Mesendoderm (in vitro differentiated cells): ENCODE data around the gene NAV2.
A peak's percentile ranks its signal among the peaks of the same experiment; 100 is the strongest.

Experiments
- DNase-seq: peaks from one replicate; pipeline ENCODE4 v3.0.0; 2013
- H2AK5ac ChIP-seq: 2 replicates; pipeline ENCODE4 v1.6.1; 2013; ENCODE audit warnings: low read length, inconsistent platforms
- H2BK120ac ChIP-seq: 2 replicates; pipeline ENCODE4 v1.6.1; 2013; ENCODE audit warnings: low read depth, mild to moderate bottlenecking, low read length, moderate library complexity, mixed read lengths
- H2BK15ac ChIP-seq: replicated peaks from 2 replicates; pipeline ENCODE4 v1.6.1; 2013; ENCODE audit warnings: low read depth, mild to moderate bottlenecking, moderate library complexity
- H2BK5ac ChIP-seq: 2 replicates; pipeline ENCODE4 v1.6.1; 2013; ENCODE audit warnings: low read length, inconsistent platforms
- H3K18ac ChIP-seq: 2 replicates; pipeline ENCODE4 v1.6.1; 2013; ENCODE audit warnings: mild to moderate bottlenecking, low read length, mixed read lengths
- H3K23ac ChIP-seq: one replicate; pipeline ENCODE4 v1.6.1; 2013; ENCODE audit warnings: low read length
- H3K27ac ChIP-seq: 2 replicates; pipeline ENCODE4 v1.5.1; 2013; ENCODE audit warnings: low read depth, mild to moderate bottlenecking, inconsistent platforms, low read length, moderate library complexity
- H3K27me3 ChIP-seq: 2 replicates; pipeline ENCODE4 v1.6.1; 2013; ENCODE audit warnings: low read length, control low read depth, mild to moderate bottlenecking, inconsistent platforms; ENCODE audit not compliant: insufficient read depth, poor library complexity
- H3K36me3 ChIP-seq: 2 replicates; pipeline ENCODE4 v1.6.1; 2013; ENCODE audit warnings: low read length, inconsistent platforms; ENCODE audit not compliant: control insufficient read depth, insufficient read depth
- H3K4ac ChIP-seq: one replicate; pipeline ENCODE4 v1.6.1; 2013; ENCODE audit warnings: low read depth, mild to moderate bottlenecking, low read length, moderate library complexity
- H3K4me1 ChIP-seq: 2 replicates; pipeline ENCODE4 v1.6.1; 2013; ENCODE audit warnings: low read depth, low read length, inconsistent platforms; ENCODE audit not compliant: control insufficient read depth
- H3K4me2 ChIP-seq: 2 replicates; pipeline ENCODE4 v1.6.1; 2013; ENCODE audit warnings: low read length
- H3K4me3 ChIP-seq: 2 replicates; pipeline ENCODE4 v1.5.1; 2013; ENCODE audit warnings: mild to moderate bottlenecking, low read length
- H3K56ac ChIP-seq: one replicate; pipeline ENCODE4 v1.6.1; 2013; ENCODE audit warnings: low read length
- H3K79me1 ChIP-seq: 2 replicates; pipeline ENCODE4 v1.6.1; 2013; ENCODE audit warnings: low read length, inconsistent platforms
- H3K79me2 ChIP-seq: 2 replicates; pipeline ENCODE4 v1.6.1; 2013; ENCODE audit warnings: mild to moderate bottlenecking, low read length; ENCODE audit not compliant: control insufficient read depth, insufficient read depth
- H3K9ac ChIP-seq: 2 replicates; pipeline ENCODE4 v1.6.1; 2013; ENCODE audit warnings: low read length, inconsistent platforms
- H4K5ac ChIP-seq: one replicate; pipeline ENCODE4 v1.6.1; 2013; ENCODE audit warnings: low read length
- H4K8ac ChIP-seq: one replicate; pipeline ENCODE4 v1.6.1; 2013; ENCODE audit warnings: low read depth, mild to moderate bottlenecking, control low read depth, low read length, moderate library complexity
- WGBS: extraction: QIAGEN DNeasy Blood & Tissue Kit; methylation state at CpG from one replicate; pipeline ENCODE4 v1.1.7; 2013; ENCODE audit warnings: low lambda C conversion rate, missing lambda C conversion rate; ENCODE audit not compliant: insufficient coverage; ENCODE audit errors: extremely low coverage; 5-methylcytosine and 5-hydroxymethylcytosine counted together

Gene NAV2

DNA sequence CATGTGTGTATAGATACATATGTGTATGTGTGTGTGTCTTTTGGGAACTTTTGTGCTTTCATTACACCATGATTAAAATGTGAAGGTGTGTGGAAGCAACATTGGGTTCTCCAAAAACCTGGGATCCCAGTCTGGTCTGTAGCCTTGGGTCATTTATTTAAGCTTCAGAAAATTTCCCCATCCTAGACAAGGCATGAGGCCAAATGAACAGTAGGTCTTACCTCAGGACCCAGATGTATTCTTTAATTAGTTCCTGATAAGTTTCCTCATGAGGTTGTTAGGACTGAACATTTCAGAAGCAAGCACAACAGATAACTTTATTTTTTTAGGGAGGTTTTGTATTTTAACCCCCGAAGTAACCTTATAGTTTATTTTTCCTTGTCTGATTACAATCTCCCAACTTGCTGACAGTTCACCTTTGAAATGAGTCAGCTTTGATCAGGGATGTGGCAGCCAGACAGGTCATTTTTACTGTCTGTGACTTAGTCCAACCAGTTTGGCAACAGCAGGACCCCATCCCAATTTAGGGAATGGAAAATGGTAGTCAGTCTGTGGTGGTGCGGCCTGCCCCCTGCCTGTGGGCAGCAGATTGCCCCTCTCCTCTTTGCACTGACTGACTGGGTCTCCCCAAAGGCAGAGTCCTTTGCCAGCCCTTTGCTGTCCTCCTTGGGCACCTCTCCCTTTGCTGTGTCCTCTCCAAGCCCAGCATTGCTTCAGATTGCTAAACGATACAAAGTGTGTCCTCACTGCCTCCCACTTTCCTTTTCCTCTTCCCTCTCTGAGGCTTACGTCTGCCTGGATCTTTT is 88.3 kb downstream of the NAV2 start:
- Histone ChIP-seq H3K23ac (no peak overlapping the region), H3K18ac (no peak overlapping the region), H3K4me2 (no peak overlapping the region), H3K36me3 (no peaks in the 10 kb centered on the region), H2BK15ac (no peak overlapping the region), H4K8ac (no peak overlapping the region), H3K27ac (no peak overlapping the region), H4K5ac (no peak overlapping the region), H2BK120ac (no peak overlapping the region), H3K4ac (no peak overlapping the region), H3K4me3 (no peak overlapping the region), H3K79me1 (no peaks in the 10 kb centered on the region), H3K56ac (peak overlapping the region; percentile 47), H2AK5ac (no peak overlapping the region), H2BK5ac (no peak overlapping the region), H3K27me3 (no peaks in the 10 kb centered on the region), H3K79me2 (no peaks in the 10 kb centered on the region), H3K9ac (peak overlapping the region; percentile 14), H3K4me1 (peaks cover 10% of the 10 kb centered on the region)
- no CpG with 5 or more reads among the region's 4 CpGs for WGBS
- no peak for DNase-seq

DNA sequence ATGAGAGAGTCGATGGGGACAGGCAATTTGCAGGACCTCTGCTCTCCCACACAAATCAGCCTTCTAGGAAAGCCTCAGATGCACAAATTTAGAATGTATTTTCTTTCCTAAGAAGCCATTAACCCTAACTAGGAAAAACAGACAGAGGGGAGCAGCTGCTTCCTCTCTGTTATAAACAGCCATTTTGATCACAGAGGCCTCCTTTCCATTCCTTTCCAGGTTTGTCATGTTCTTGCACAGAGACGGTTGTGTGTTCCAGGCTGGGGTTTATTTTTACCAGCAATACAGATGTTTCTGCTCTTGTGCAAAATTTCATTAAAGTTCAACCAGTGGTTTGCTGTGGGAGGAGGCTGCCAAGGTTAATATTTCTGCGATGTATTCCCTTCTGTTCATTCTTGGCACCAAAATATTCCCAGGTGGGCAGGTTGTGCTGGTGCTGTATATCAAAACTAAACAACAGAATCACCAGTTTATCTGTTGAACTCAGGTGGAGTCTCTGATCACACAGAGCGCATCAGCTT is 90.2 kb downstream of the NAV2 start:
- no peak overlapping the region for H2AK5ac ChIP-seq
- H3K79me2 ChIP-seq, result no peaks in the 10 kb centered on the region
- H3K56ac ChIP-seq, result no peak overlapping the region
- no peak overlapping the region for H3K4ac ChIP-seq
- WGBS, result no CpG with 5 or more reads among the region's 4 CpGs
- H2BK5ac ChIP-seq, result no peak overlapping the region
- H2BK15ac ChIP-seq, result no peak overlapping the region
- no peak overlapping the region for H3K27ac ChIP-seq
- H3K18ac ChIP-seq, result no peak overlapping the region
- peaks cover 10% of the 10 kb centered on the region for H3K4me1 ChIP-seq
- no peaks in the 10 kb centered on the region for H3K79me1 ChIP-seq
- no peaks in the 10 kb centered on the region for H3K36me3 ChIP-seq
- no peak overlapping the region for H3K23ac ChIP-seq
- no peak overlapping the region for H3K4me2 ChIP-seq
- no peak for DNase-seq
- no peak overlapping the region for H2BK120ac ChIP-seq
- no peak overlapping the region for H3K4me3 ChIP-seq
- H4K5ac ChIP-seq, result no peak overlapping the region
- no peak overlapping the region for H3K9ac ChIP-seq
- H3K27me3 ChIP-seq, result no peaks in the 10 kb centered on the region
- H4K8ac ChIP-seq, result no peak overlapping the region

DNA sequence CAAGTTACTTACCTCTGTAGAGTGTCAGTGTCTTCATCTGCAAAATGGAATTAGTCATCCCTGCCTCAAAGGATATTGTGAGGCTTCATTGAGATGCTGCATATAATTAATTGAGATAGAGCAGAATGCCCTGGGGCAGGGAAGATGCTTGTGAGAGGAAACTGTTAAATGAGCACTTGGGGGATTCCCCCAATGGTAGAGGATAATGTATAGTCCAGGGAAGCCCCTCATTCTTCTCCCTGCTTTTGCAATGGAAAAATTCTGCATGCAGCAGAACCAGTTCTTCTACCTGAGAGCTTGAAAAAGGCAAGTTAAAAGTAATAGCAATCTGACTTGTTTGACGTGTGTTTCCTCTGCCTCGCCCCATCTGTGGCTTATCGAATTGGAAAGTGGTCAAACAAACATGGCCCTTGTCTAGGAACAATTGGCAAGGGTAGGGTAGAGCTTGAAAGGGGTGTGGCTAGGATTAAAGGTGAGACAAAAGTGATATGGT is 90.9 kb downstream of the NAV2 start:
- H3K9ac ChIP-seq, result no peak overlapping the region
- H3K23ac ChIP-seq, result no peak overlapping the region
- H3K79me1 ChIP-seq, result no peaks in the 10 kb centered on the region
- H3K79me2 ChIP-seq, result peaks cover 1% of the 10 kb centered on the region
- no CpG with 5 or more reads among the region's 3 CpGs for WGBS
- no peak overlapping the region for H3K18ac ChIP-seq
- H3K4me1 ChIP-seq, result peaks cover 10% of the 10 kb centered on the region
- H3K4me3 ChIP-seq, result no peak overlapping the region
- H3K4ac ChIP-seq, result no peak overlapping the region
- no peaks in the 10 kb centered on the region for H3K27me3 ChIP-seq
- H2BK120ac ChIP-seq, result no peak overlapping the region
- no peak overlapping the region for H3K4me2 ChIP-seq
- no peak overlapping the region for H3K27ac ChIP-seq
- no peak for DNase-seq
- H2BK5ac ChIP-seq, result no peak overlapping the region
- no peak overlapping the region for H2AK5ac ChIP-seq
- no peak overlapping the region for H4K8ac ChIP-seq
- no peak overlapping the region for H2BK15ac ChIP-seq
- H4K5ac ChIP-seq, result no peak overlapping the region
- H3K56ac ChIP-seq, result no peak overlapping the region
- no peaks in the 10 kb centered on the region for H3K36me3 ChIP-seq

DNA sequence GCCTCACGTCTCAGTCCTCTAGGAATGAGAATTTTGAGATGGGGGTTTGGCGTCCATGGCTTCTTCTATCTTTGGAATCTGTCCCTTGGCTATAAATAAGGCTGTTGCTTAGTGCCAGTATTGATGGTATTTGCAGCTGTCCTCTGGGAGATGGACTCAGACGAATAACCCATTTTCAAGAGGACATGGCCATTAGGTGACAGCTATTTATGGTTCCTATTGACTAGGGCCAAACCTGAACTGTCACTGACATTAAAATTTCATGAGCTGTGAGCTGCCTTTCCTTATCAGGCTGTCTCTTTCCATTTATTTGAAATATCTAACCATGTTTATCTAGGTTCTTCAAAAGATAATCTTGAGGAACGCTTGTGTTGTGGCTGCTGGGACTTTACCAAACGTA is 92.7 kb downstream of the NAV2 start:
- Histone ChIP-seq H3K18ac (no peak overlapping the region), H2BK120ac (no peak overlapping the region), H4K8ac (no peak overlapping the region), H3K4ac (no peak overlapping the region), H3K23ac (no peak overlapping the region), H2BK15ac (no peak overlapping the region), H3K36me3 (no peaks in the 10 kb centered on the region), H3K27me3 (no peaks in the 10 kb centered on the region), H3K4me2 (no peak overlapping the region), H2BK5ac (no peak overlapping the region), H3K9ac (no peak overlapping the region), H2AK5ac (no peak overlapping the region), H3K79me2 (peaks cover 1% of the 10 kb centered on the region), H4K5ac (no peak overlapping the region), H3K27ac (no peak overlapping the region), H3K4me3 (no peak overlapping the region), H3K79me1 (no peaks in the 10 kb centered on the region), H3K56ac (no peak overlapping the region), H3K4me1 (peaks cover 10% of the 10 kb centered on the region)
- DNase-seq, result no peak
- no CpG with 5 or more reads among the region's 5 CpGs for WGBS

DNA sequence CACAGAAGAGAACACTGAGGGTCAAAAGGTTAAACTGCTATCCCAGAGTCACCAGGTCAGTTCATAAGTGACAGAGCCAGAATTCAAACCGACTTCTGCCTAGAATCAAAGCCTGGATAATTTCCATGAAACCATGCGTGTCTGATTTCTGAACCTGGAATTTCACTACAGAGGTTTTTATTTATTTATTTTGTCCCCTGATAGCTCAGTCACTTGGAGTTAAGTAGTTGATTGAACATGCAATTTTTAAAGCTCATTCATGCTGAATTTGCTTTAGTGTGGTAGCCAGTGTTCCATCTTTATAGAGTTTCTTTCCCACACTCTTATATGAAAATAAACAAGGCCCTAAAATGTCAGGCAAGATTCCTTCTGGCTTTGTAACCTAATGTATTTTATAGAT is 93.2 kb downstream of the NAV2 start:
- H2BK120ac ChIP-seq, result no peak overlapping the region
- H3K36me3 ChIP-seq, result no peaks in the 10 kb centered on the region
- no peak overlapping the region for H2AK5ac ChIP-seq
- H3K56ac ChIP-seq, result no peak overlapping the region
- no peak overlapping the region for H3K4me2 ChIP-seq
- peaks cover 10% of the 10 kb centered on the region for H3K4me1 ChIP-seq
- H2BK5ac ChIP-seq, result no peak overlapping the region
- peaks cover 1% of the 10 kb centered on the region for H3K79me2 ChIP-seq
- H3K4me3 ChIP-seq, result no peak overlapping the region
- H3K18ac ChIP-seq, result no peak overlapping the region
- no peak overlapping the region for H2BK15ac ChIP-seq
- DNase-seq, result no peak
- no peak overlapping the region for H4K5ac ChIP-seq
- no peak overlapping the region for H3K4ac ChIP-seq
- H3K27me3 ChIP-seq, result no peaks in the 10 kb centered on the region
- no peak overlapping the region for H3K9ac ChIP-seq
- WGBS, result no CpG with 5 or more reads among the region's 2 CpGs
- no peak overlapping the region for H3K23ac ChIP-seq
- H3K27ac ChIP-seq, result no peak overlapping the region
- H3K79me1 ChIP-seq, result no peaks in the 10 kb centered on the region
- no peak overlapping the region for H4K8ac ChIP-seq
